Natural killer cell (primary cell): Measurements from ENCODE around the gene RAB23. TPM values are rescaled to one million over a fixed set of nuclear protein-coding genes. Genes with fewer than 3 reads are reported as not detected.

Experiments
- ATAC-seq, 3 donors: fragments of 150-1000 bp in 2 of 3; fragments of 200-7000 bp in 1 of 3; cut with Tn5 transposase; 1 replicate in 1 of 3; 2 replicates in 2 of 3; pipeline ENCODE4 v1.10.0; 2021; ENCODE audit warnings: mild to moderate bottlenecking in 2 of 3, moderate library complexity in 2 of 3
- DNase-seq, 2 donors: peaks; one replicate each; pipeline versions ENCODE4 v3.0.0 to v3.0.0-alpha.2; 2013 to 2021; ENCODE audit warnings: mixed read lengths in 1 of 2
- H3K27ac ChIP-seq: one replicate; pipeline ENCODE4 v1.5.1; 2013; ENCODE audit warnings: mild to moderate bottlenecking, low read length
- H3K27me3 ChIP-seq: one replicate; pipeline ENCODE4 v1.6.1; 2013; ENCODE audit warnings: low read length; ENCODE audit not compliant: control insufficient read depth, insufficient read depth
- H3K36me3 ChIP-seq: one replicate; pipeline ENCODE4 v1.6.1; 2013; ENCODE audit warnings: low read length; ENCODE audit not compliant: control insufficient read depth, insufficient read depth
- H3K4me1 ChIP-seq: one replicate; pipeline ENCODE4 v1.6.1; 2013; ENCODE audit warnings: low read length; ENCODE audit not compliant: control insufficient read depth, insufficient read depth
- H3K4me3 ChIP-seq: one replicate; pipeline ENCODE4 v1.5.1; 2013; ENCODE audit warnings: low read length
- H3K9me3 ChIP-seq: one replicate; pipeline ENCODE4 v1.6.1; 2013; ENCODE audit warnings: low read length; ENCODE audit not compliant: control insufficient read depth, insufficient read depth
- H3K27ac Mint-ChIP-seq, 2 donors: one replicate each; pipeline ENCODE4 v1.8.0; 2022; ENCODE audit warnings: mild to moderate bottlenecking in 2 of 2, mixed read lengths in 2 of 2, moderate library complexity in 1 of 2
- H3K27me3 Mint-ChIP-seq, 2 donors: one replicate each; pipeline ENCODE4 v1.8.0; 2022; ENCODE audit warnings: low read depth in 2 of 2, mixed read lengths in 2 of 2
- H3K36me3 Mint-ChIP-seq: one replicate; pipeline ENCODE4 v1.8.0; 2022; ENCODE audit warnings: mixed read lengths
- H3K4me1 Mint-ChIP-seq, 2 donors: one replicate each; pipeline ENCODE4 v1.8.0; 2022; ENCODE audit warnings: mixed read lengths in 2 of 2
- H3K4me3 Mint-ChIP-seq: one replicate; pipeline ENCODE4 v1.8.0; 2022; ENCODE audit warnings: mild to moderate bottlenecking, moderate library complexity, mixed read lengths
- H3K9me3 Mint-ChIP-seq, 2 donors: one replicate each; pipeline ENCODE4 v1.8.0; 2022; ENCODE audit warnings: mixed read lengths in 2 of 2
- CTCF ChIP-seq: fragments of 200-600 bp; IDR thresholded peaks from one replicate; pipeline ENCODE4 v1.8.0; 2022; ENCODE audit warnings: antibody characterized with exemption
- WGBS: methylation state at CpG from one replicate; pipeline ENCODE4 v1.1.7; 2013; ENCODE audit warnings: missing lambda C conversion rate; ENCODE audit not compliant: insufficient coverage; 5-methylcytosine and 5-hydroxymethylcytosine counted together
- intact Hi-C: fragments of 100-400 bp; cut with micrococcal nuclease; formaldehyde crosslinking; loops from one replicate; pipeline ENCODE4 v1.14.2; 2022
- total RNA-seq, 4 donors: library from RNA; stranded (reverse); fragments of 120-200 nt in 1 of 4; gene quantifications; one replicate each; pipeline versions ENCODE4 v1.2.3 to v1.2.4, GENCODE V29; 2013 to 2022

RAB23 gene
- total RNA-seq, 3 donors from 2014 or later (not counting 1 experiment from before 2014, with no cell fraction given): 0.31 to 1.3 (median 0.77) TPM

GRCh38 chr6:57262488-57262887, 40.4 kb upstream of the RAB23 start:
- Mint-ChIP-seq H3K4me1 (no peaks in the 10 kb centered on the region), H3K36me3 (no peaks in the 10 kb centered on the region), H3K9me3 (no peaks in the 10 kb centered on the region), H3K27ac (no peak overlapping the region), H3K4me3 (no peak overlapping the region), H3K27me3 (peaks cover 18 to 35% of the 10 kb centered on the region in 2 donors)
- ATAC-seq: no peak
- WGBS: 61% methylated on average over 2 of the region's 2 CpGs
- intact Hi-C loops: no loop called here
- no peak for TF ChIP-seq CTCF
- Histone ChIP-seq H3K27me3 (no peaks in the 10 kb centered on the region), H3K9me3 (no peaks in the 10 kb centered on the region), H3K4me1 (no peaks in the 10 kb centered on the region), H3K36me3 (no peaks in the 10 kb centered on the region), H3K27ac (no peak overlapping the region), H3K4me3 (no peak overlapping the region)
- DNase-seq: no peak

- Histone ChIP-seq H3K27me3 (no peaks in the 10 kb centered on the region), H3K27ac (no peak overlapping the region), H3K4me1 (no peaks in the 10 kb centered on the region), H3K36me3 (no peaks in the 10 kb centered on the region), H3K9me3 (no peaks in the 10 kb centered on the region), H3K4me3 (no peak overlapping the region)
- Mint-ChIP-seq H3K9me3 (no peaks in the 10 kb centered on the region), H3K4me3 (no peak overlapping the region), H3K36me3 (no peaks in the 10 kb centered on the region), H3K27me3 (peaks cover 18 to 35% of the 10 kb centered on the region in 2 donors), H3K27ac (no peak overlapping the region), H3K4me1 (no peaks in the 10 kb centered on the region)
- TF ChIP-seq CTCF: no peak
- intact Hi-C loops: no loop called here
- ATAC-seq (no peak), DNase-seq (no peak)
- WGBS: 77% methylated on average over 2 of the region's 2 CpGs
Measured at GRCh38 chr6:57261926-57262325, 39.8 kb upstream of the RAB23 start.

GRCh38 chr6:57259064-57259463, 37.0 kb upstream of the RAB23 start:
- intact Hi-C loops: no loop called here
- Histone ChIP-seq H3K27me3 (no peaks in the 10 kb centered on the region), H3K36me3 (no peaks in the 10 kb centered on the region), H3K4me3 (no peak overlapping the region), H3K9me3 (no peaks in the 10 kb centered on the region), H3K4me1 (no peaks in the 10 kb centered on the region), H3K27ac (no peak overlapping the region)
- ATAC-seq: no peak
- TF ChIP-seq CTCF: no peak
- WGBS: 86% methylated on average over 1 of the region's 2 CpGs
- H3K9me3 Mint-ChIP-seq: no peaks in the 10 kb centered on the region
- no peaks in the 10 kb centered on the region for H3K4me1 Mint-ChIP-seq
- H3K27ac Mint-ChIP-seq: no peak overlapping the region
- no peaks in the 10 kb centered on the region for H3K36me3 Mint-ChIP-seq
- peaks cover 14 to 23% of the 10 kb centered on the region in 2 donors for H3K27me3 Mint-ChIP-seq
- H3K4me3 Mint-ChIP-seq: no peak overlapping the region
- DNase-seq: no peak

GRCh38 chr6:57257911-57258541, 35.9 kb upstream of the RAB23 start:
- no peaks in the 10 kb centered on the region for H3K36me3 ChIP-seq
- H3K4me1 ChIP-seq: no peaks in the 10 kb centered on the region
- Mint-ChIP-seq H3K36me3 (no peaks in the 10 kb centered on the region), H3K27me3 (peaks cover 14 to 22% of the 10 kb centered on the region in 2 donors), H3K4me3 (no peak overlapping the region), H3K4me1 (no peaks in the 10 kb centered on the region), H3K27ac (no peak overlapping the region), H3K9me3 (no peaks in the 10 kb centered on the region)
- ATAC-seq: no peak
- no peak overlapping the region for H3K27ac ChIP-seq
- intact Hi-C loops: no loop called here
- no peaks in the 10 kb centered on the region for H3K27me3 ChIP-seq
- no peaks in the 10 kb centered on the region for H3K9me3 ChIP-seq
- H3K4me3 ChIP-seq: no peak overlapping the region
- WGBS: 89% methylated on average over 9 of the region's 10 CpGs
- DNase-seq: no peak
- TF ChIP-seq CTCF: no peak
